Endothelial cell of umbilical vein (primary cell): Measurements from ENCODE around the gene RASSF3. TPM values are rescaled to one million over a fixed set of nuclear protein-coding genes. Genes with fewer than 3 reads are reported as not detected.
"Not testable (repeated sequence)": the region's sequence is repeated elsewhere in the genome, so short reads cannot be mapped to it uniquely, and the experiment has no call there.

Experiments
- BruUV-seq: library from RNA; stranded (reverse); fragments of 400-500 nt; replicated peaks from 2 replicates; lab custom pipeline; 2021; lab: Mats Ljungman, UMichigan
- CTCF ChIA-PET: fragments of 300-600, 350-600 bp; sonication (Branson Sonifier 250); formaldehyde crosslinking; loops from one replicate; lab custom pipeline; 2021; ENCODE audit warnings: antibody characterized with exemption, inconsistent platforms; lab: Charles Lee
- POLR2A ChIA-PET: fragments of 300-600, 350-600 bp; sonication (Branson Sonifier 250); formaldehyde crosslinking; loops from one replicate; lab custom pipeline; 2021; ENCODE audit warnings: antibody characterized with exemption, inconsistent platforms; lab: Charles Lee
- DNase-seq: peaks from one replicate; pipeline ENCODE4 v3.0.0-alpha.2; 2011; ENCODE audit warnings: low read depth, low spot score
- FAIRE-seq: peaks from 2 replicates; lab custom pipeline; 2011; peaks lifted over from hg19 to GRCh38; lab: Jason Lieb, UNC
- H2AFZ ChIP-seq: 2 replicates; pipeline ENCODE4 v1.6.0; 2012; ENCODE audit warnings: low read depth, low read length, control low read depth, inconsistent platforms
- H3K27ac ChIP-seq: 2 replicates; pipeline ENCODE4 v1.5.1; 2011; ENCODE audit warnings: low read depth, mild to moderate bottlenecking, control low read depth, low read length, moderate library complexity; ENCODE audit not compliant: insufficient read depth
- H3K27me3 ChIP-seq, 2 experiments: 2 replicates each; pipeline versions ENCODE4 v1.6.0 to v1.6.1; 2011; ENCODE audit warnings: low read length in 2 of 2, mixed read lengths in 1 of 2; ENCODE audit not compliant: control insufficient read depth in 2 of 2, insufficient read depth in 2 of 2
- H3K36me3 ChIP-seq, 2 experiments: 2 replicates in 1 of 2; 3 replicates in 1 of 2; pipeline ENCODE4 v1.5.1; 2011; ENCODE audit warnings: low read length in 2 of 2, mild to moderate bottlenecking in 1 of 2, moderate library complexity in 1 of 2; ENCODE audit not compliant: control insufficient read depth in 2 of 2, insufficient read depth in 2 of 2; ENCODE audit errors: extremely low read depth in 1 of 2
- H3K4me1 ChIP-seq: 3 replicates; pipeline ENCODE4 v1.5.1; 2011; ENCODE audit warnings: mild to moderate bottlenecking, low read length; ENCODE audit not compliant: control insufficient read depth, insufficient read depth; ENCODE audit errors: extremely low read depth
- H3K4me2 ChIP-seq: 2 replicates; pipeline ENCODE4 v1.6.1; 2011; ENCODE audit warnings: low read length, control low read depth, mixed read lengths; ENCODE audit not compliant: insufficient read depth
- H3K4me3 ChIP-seq, 3 experiments: fragments of 200-600 bp in 1 of 3; sonication (generic), shearing (Covaris generic) in 1 of 3; replicated peaks in 1 of 3; 2 replicates each; pipeline ENCODE4 v1.5.1; 2011 to 2016; ENCODE audit warnings: control low read depth in 3 of 3, low read length in 3 of 3, mild to moderate bottlenecking in 2 of 3, inconsistent platforms in 1 of 3, low read depth in 1 of 3, moderate library complexity in 1 of 3; ENCODE audit not compliant: insufficient read depth in 1 of 3
- H3K79me2 ChIP-seq: 2 replicates; pipeline ENCODE4 v1.6.0; 2012; ENCODE audit warnings: low read length, inconsistent platforms; ENCODE audit not compliant: control insufficient read depth, insufficient read depth
- H3K9ac ChIP-seq: replicated peaks from 2 replicates; pipeline ENCODE3; 2011; ENCODE audit warnings: low read length, control low read depth; ENCODE audit not compliant: insufficient read depth; ENCODE audit errors: extremely low read depth
- H3K9me1 ChIP-seq: replicated peaks from 3 replicates; pipeline ENCODE4 v1.6.0; 2011; ENCODE audit warnings: mild to moderate bottlenecking, low read length; ENCODE audit not compliant: control insufficient read depth, insufficient read depth; ENCODE audit errors: extremely low read depth
- H3K9me3 ChIP-seq: replicated peaks from 2 replicates; pipeline ENCODE4 v1.5.1; 2012; ENCODE audit warnings: low read length, inconsistent platforms; ENCODE audit not compliant: control insufficient read depth, insufficient read depth
- H4K20me1 ChIP-seq: replicated peaks from 2 replicates; pipeline ENCODE3; 2011; ENCODE audit warnings: mild to moderate bottlenecking, low read length; ENCODE audit not compliant: control insufficient read depth, insufficient read depth; ENCODE audit errors: extremely low read depth
- CTCF ChIP-seq, 2 donors: IDR thresholded peaks; 1 replicate in 1 of 2; 2 replicates in 1 of 2; pipeline ENCODE4 v1.5.1; 2011; ENCODE audit warnings: low read length in 2 of 2, mild to moderate bottlenecking in 2 of 2, moderate library complexity in 2 of 2, control low read depth in 1 of 2, inconsistent platforms in 1 of 2, low read depth in 1 of 2; ENCODE audit not compliant: insufficient read depth in 1 of 2; ENCODE audit errors: extremely low read depth in 1 of 2
- EZH2 ChIP-seq: IDR thresholded peaks from 2 replicates; pipeline ENCODE4 v1.6.1; 2012; ENCODE audit warnings: borderline replicate concordance, low read depth, mild to moderate bottlenecking, moderate library complexity, low read length, inconsistent platforms; ENCODE audit not compliant: severe bottlenecking
- FOS ChIP-seq: IDR thresholded peaks from 2 replicates; pipeline ENCODE4 v1.6.1; 2011; ENCODE audit warnings: mild to moderate bottlenecking, low read length, moderate library complexity, borderline replicate concordance; ENCODE audit not compliant: insufficient read depth
- GATA2 ChIP-seq: IDR thresholded peaks from 2 replicates; pipeline ENCODE4 v1.7.0; 2011; ENCODE audit warnings: low read depth, mild to moderate bottlenecking, moderate library complexity, mixed read lengths, low read length; ENCODE audit not compliant: insufficient read length, insufficient read depth
- JUN ChIP-seq: IDR thresholded peaks from 2 replicates; pipeline ENCODE4 v1.6.1; 2011; ENCODE audit warnings: borderline replicate concordance, low read depth; ENCODE audit not compliant: insufficient read length, insufficient read depth
- MAX ChIP-seq: IDR thresholded peaks from 2 replicates; pipeline ENCODE4 v1.6.1; 2011; ENCODE audit not compliant: insufficient read depth, insufficient read length
- MYC ChIP-seq: IDR thresholded peaks from one replicate; pipeline ENCODE4 v1.6.1; 2011; ENCODE audit warnings: mild to moderate bottlenecking, low read depth, low read length
- POLR2A ChIP-seq: IDR thresholded peaks from 2 replicates; pipeline ENCODE4 v1.6.1; 2012; ENCODE audit warnings: low read depth, mild to moderate bottlenecking, control low read depth, low read length
- POLR2AphosphoS5 ChIP-seq: IDR thresholded peaks from 2 replicates; pipeline ENCODE4 v1.6.1; 2012; ENCODE audit warnings: low read depth, mild to moderate bottlenecking, control low read depth, low read length, moderate library complexity; ENCODE audit not compliant: insufficient read depth
- dilution Hi-C: fragments of 300-500 bp; cut with MboI; formaldehyde crosslinking; loops from one replicate; pipeline ENCODE4 v1.15.0; 2019; ENCODE audit warnings: low sequenced_read_pairs; ENCODE audit not compliant: extremely low pct_ligation_motif_present
- intact Hi-C: fragments of 100-400 bp; cut with micrococcal nuclease; formaldehyde crosslinking; loops from one replicate; pipeline ENCODE4 v1.10.0; 2022
- polyA plus RNA-seq, 4 experiments: library from polyadenylated mRNA; depleted of rRNA in 3 of 4; stranded (reverse) in 3 of 4; unstranded in 1 of 4; fragments of >200 nt; gene quantifications; 2 replicates each; pipeline versions ENCODE4 v1.2.1 to v1.2.3, GENCODE V29; 2011 to 2012; ENCODE audit warnings: missing spikeins in 1 of 4
- total RNA-seq: library from RNA; stranded (reverse); gene quantifications from 2 replicates; pipeline ENCODE4 v1.2.3, GENCODE V29; 2021

RASSF3 gene
- total and polyA plus RNA-seq, 2 donors (not counting 3 experiments of a cell fraction or from before 2014, with no cell fraction given): 20.2 to 60.8 TPM

- ChIA-PET CTCF (interaction anchor here (0.7 to 2.6 kb wide), 12 partner anchors 13 to 76 kb away, joined by 3 to 16 read pairs (median 6); no protein-coding TSS in a partner anchor), POLR2A (interaction anchor here (0.6 kb wide), 1 partner anchor 79 kb away, joined by 5 read pairs; no protein-coding TSS in a partner anchor)
- Histone ChIP-seq H3K36me3 (no peaks in the 10 kb centered on the region), H3K9me1 (no peaks in the 10 kb centered on the region), H3K9me3 (no peaks in the 10 kb centered on the region), H2AFZ (no peak overlapping the region), H3K4me3 (peak overlapping the region in 2 of 3 experiments; percentile 11 to 39), H3K4me2 (peak overlapping the region; percentile 54), H4K20me1 (no peaks in the 10 kb centered on the region), H3K27me3 (no peaks in the 10 kb centered on the region), H3K79me2 (peaks cover 79% of the 10 kb centered on the region), H3K27ac (peak overlapping the region; percentile 89), H3K4me1 (peaks cover 65% of the 10 kb centered on the region), H3K9ac (peak overlapping the region; percentile 76)
- FAIRE-seq (peak; percentile 87), DNase-seq (peak; percentile 96)
- no peak for TF ChIP-seq EZH2
- no peak for TF ChIP-seq MAX
- peak; percentile 74 for TF ChIP-seq JUN
- TF ChIP-seq MYC: no peak
- TF ChIP-seq CTCF (IDR thresholded peaks at IDR 0.05; ENCODE audit: extremely low read depth in 1 of 2, insufficient read depth in 1 of 2, low read depth in 1 of 2, low read length in 2 of 2): no peak
- TF ChIP-seq POLR2AphosphoS5: peak; percentile 79
- TF ChIP-seq FOS: peak; percentile 86
- peak; percentile 99 for TF ChIP-seq GATA2
- TF ChIP-seq POLR2A: peak; percentile 36
- no TSS peak for BruUV-seq
- dilution Hi-C loops: no loop called here
- intact Hi-C loops: loop anchor here (1.0 kb wide), 4 partner anchors 8 to 76 kb away; no protein-coding TSS in a partner anchor
Observed at GRCh38 chr12:64625243-64626077, 15.2 kb downstream of the RASSF3 start.

- H3K4me3 ChIP-seq, intact Hi-C loops, H3K9me3 ChIP-seq, H3K27me3 ChIP-seq, POLR2A ChIA-PET, H3K9me1 ChIP-seq, H3K36me3 ChIP-seq, BruUV-seq, H2AFZ ChIP-seq, DNase-seq, FAIRE-seq, dilution Hi-C loops, H4K20me1 ChIP-seq: not testable (repeated sequence)
- Histone ChIP-seq H3K79me2 (peaks cover 79% of the 10 kb centered on the region), H3K9ac (peak overlapping the region; percentile 14), H3K4me2 (peak overlapping the region; percentile 54), H3K4me1 (peaks cover 61% of the 10 kb centered on the region), H3K27ac (peak overlapping the region; percentile 89)
- CTCF ChIA-PET: interaction anchor here (0.7 to 2.7 kb wide), 7 partner anchors 15 to 77 kb away, joined by 3 to 12 read pairs (median 5); no protein-coding TSS in a partner anchor
Observed at GRCh38 chr12:64626588-64626987, 16.3 kb downstream of the RASSF3 start.
